ENCODE results near the gene AADACL2. TPM values are rescaled to one million over a fixed set of nuclear protein-coding genes. Genes with fewer than 3 reads are reported as not detected.

Gene AADACL2
- polyA plus RNA-seq, 1 of the 3 experiments (the other 2 are of a cell fraction), result not detected

DNA sequence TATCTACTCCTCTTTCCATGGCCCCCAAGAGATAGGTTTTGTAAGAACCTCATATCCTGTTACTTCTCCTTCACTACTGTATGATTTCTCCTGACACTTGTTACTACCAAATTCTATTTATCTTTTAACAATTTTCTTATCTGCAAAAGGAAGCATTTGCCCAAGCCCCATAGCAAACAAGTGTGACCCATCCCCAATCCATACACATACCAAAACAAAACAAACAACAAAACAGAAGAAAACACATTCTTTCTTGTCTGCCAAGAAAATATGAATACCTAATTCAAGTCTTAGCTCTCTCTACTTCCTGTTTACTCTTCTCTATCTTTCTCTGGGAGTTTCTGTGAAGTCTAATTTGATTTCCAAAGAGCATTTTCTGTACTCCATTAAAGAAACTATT, 41.2 kb downstream of the AADACL2 start:
- Histone ChIP-seq H3K36me3 (replicated peaks in 1 of 2; ENCODE audit: control insufficient read depth in 1 of 2, insufficient read depth in 2 of 2, low read length in 1 of 2) (peaks cover 2 to 16% of the 10 kb centered on the region in 2 experiments), H2AFZ (ENCODE audit: low read depth) (no peak overlapping the region; the same call in 1 of the 2 replicates), H4K20me1 (ENCODE audit: insufficient read depth) (no peaks in the 10 kb centered on the region), H3K9me2 (no peaks in the 10 kb centered on the region), H3K27me3 (ENCODE audit: insufficient read depth) (no peaks in the 10 kb centered on the region), H3K4me3 (ENCODE audit: low read depth in 2 of 2, low read length in 1 of 2) (no peak overlapping the region), H3K4me1 (ENCODE audit: control insufficient read depth in 1 of 2, insufficient read depth in 2 of 2, low read depth in 1 of 2, low read length in 1 of 2) (peaks cover 0 to 11% of the 10 kb centered on the region in 2 experiments; a peak in 2 of 4 replicates), H3K79me2 (ENCODE audit: insufficient read depth) (peaks cover 68% of the 10 kb centered on the region), H3K9ac (no peak overlapping the region), H3K4me2 (no peak overlapping the region), H3F3A (replicated peaks; ENCODE audit: insufficient read depth) (no peaks in the 10 kb centered on the region), H3K27ac (ENCODE audit: low read depth in 2 of 2, low read length in 1 of 2) (peak overlapping the region in 1 of 2 experiments; percentile 20; a peak in 1 of 4 replicates), H3K9me3 (no peaks in the 10 kb centered on the region)
- ChIA-PET CTCF (no interaction called here), POLR2A (no interaction called here)
- DNase-seq, result no peak
- TF ChIP-seq, protein P1, sequence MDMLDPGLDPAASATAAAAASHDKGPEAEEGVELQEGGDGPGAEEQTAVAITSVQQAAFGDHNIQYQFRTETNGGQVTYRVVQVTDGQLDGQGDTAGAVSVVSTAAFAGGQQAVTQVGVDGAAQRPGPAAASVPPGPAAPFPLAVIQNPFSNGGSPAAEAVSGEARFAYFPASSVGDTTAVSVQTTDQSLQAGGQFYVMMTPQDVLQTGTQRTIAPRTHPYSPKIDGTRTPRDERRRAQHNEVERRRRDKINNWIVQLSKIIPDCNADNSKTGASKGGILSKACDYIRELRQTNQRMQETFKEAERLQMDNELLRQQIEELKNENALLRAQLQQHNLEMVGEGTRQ (IDR thresholded peaks at IDR 0.05; ENCODE audit: borderline replicate concordance, low read depth, low read length), result no peak
- TF ChIP-seq FOXM1 (IDR thresholded peaks at IDR 0.05; ENCODE audit: low read depth) (no peak), SMC3 (IDR thresholded peaks at IDR 0.05; ENCODE audit: low read depth, low read length) (no peak), EZH2phosphoT487 (IDR thresholded peaks at IDR 0.05; ENCODE audit: borderline replicate concordance, low read depth) (no peak), ELF1 (IDR thresholded peaks at IDR 0.05) (no peak), CTCF (IDR thresholded peaks at IDR 0.05) (no peak), MXI1 (IDR thresholded peaks at IDR 0.05; ENCODE audit: low read depth, low read length) (no peak), EP300 (IDR thresholded peaks at IDR 0.05; ENCODE audit: borderline replicate concordance in 1 of 2, low read depth in 1 of 2, low read length in 1 of 2) (no peak), RAD21 (IDR thresholded peaks at IDR 0.05; ENCODE audit: low read length) (no peak), TEAD4 (IDR thresholded peaks at IDR 0.05; ENCODE audit: borderline replicate concordance, insufficient read depth) (no peak), TCF12 (IDR thresholded peaks at IDR 0.05) (no peak), RCOR1 (IDR thresholded peaks at IDR 0.05; ENCODE audit: low read length) (no peak), FOSL2 (IDR thresholded peaks at IDR 0.05; ENCODE audit: borderline replicate concordance, low read depth) (no peak), RFX5 (IDR thresholded peaks at IDR 0.05; ENCODE audit: low read length) (no peak), NFIC (IDR thresholded peaks at IDR 0.05; ENCODE audit: borderline replicate concordance) (no peak), NRF1 (IDR thresholded peaks at IDR 0.05; ENCODE audit: low read depth, low read length) (no peak)
- TF ChIP-seq, protein P2, sequence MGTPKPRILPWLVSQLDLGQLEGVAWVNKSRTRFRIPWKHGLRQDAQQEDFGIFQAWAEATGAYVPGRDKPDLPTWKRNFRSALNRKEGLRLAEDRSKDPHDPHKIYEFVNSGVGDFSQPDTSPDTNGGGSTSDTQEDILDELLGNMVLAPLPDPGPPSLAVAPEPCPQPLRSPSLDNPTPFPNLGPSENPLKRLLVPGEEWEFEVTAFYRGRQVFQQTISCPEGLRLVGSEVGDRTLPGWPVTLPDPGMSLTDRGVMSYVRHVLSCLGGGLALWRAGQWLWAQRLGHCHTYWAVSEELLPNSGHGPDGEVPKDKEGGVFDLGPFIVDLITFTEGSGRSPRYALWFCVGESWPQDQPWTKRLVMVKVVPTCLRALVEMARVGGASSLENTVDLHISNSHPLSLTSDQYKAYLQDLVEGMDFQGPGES (IDR thresholded peaks at IDR 0.05; ENCODE audit: low read depth, low read length), result no peak
- TF ChIP-seq, protein P3, sequence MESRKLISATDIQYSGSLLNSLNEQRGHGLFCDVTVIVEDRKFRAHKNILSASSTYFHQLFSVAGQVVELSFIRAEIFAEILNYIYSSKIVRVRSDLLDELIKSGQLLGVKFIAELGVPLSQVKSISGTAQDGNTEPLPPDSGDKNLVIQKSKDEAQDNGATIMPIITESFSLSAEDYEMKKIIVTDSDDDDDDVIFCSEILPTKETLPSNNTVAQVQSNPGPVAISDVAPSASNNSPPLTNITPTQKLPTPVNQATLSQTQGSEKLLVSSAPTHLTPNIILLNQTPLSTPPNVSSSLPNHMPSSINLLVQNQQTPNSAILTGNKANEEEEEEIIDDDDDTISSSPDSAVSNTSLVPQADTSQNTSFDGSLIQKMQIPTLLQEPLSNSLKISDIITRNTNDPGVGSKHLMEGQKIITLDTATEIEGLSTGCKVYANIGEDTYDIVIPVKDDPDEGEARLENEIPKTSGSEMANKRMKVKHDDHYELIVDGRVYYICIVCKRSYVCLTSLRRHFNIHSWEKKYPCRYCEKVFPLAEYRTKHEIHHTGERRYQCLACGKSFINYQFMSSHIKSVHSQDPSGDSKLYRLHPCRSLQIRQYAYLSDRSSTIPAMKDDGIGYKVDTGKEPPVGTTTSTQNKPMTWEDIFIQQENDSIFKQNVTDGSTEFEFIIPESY (IDR thresholded peaks at IDR 0.05; ENCODE audit: borderline replicate concordance, low read depth), result no peak
- TF ChIP-seq, protein P4, sequence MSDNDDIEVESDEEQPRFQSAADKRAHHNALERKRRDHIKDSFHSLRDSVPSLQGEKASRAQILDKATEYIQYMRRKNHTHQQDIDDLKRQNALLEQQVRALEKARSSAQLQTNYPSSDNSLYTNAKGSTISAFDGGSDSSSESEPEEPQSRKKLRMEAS (IDR thresholded peaks at IDR 0.05; ENCODE audit: low read depth), result no peak
- TF ChIP-seq, protein P5, sequence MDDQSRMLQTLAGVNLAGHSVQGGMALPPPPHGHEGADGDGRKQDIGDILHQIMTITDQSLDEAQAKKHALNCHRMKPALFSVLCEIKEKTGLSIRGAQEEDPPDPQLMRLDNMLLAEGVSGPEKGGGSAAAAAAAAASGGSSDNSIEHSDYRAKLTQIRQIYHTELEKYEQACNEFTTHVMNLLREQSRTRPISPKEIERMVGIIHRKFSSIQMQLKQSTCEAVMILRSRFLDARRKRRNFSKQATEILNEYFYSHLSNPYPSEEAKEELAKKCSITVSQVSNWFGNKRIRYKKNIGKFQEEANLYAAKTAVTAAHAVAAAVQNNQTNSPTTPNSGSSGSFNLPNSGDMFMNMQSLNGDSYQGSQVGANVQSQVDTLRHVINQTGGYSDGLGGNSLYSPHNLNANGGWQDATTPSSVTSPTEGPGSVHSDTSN (IDR thresholded peaks at IDR 0.05), result no peak
